ENCODE measurements around the gene CCSAP. TPM values are rescaled to one million over a fixed set of nuclear protein-coding genes. Genes with fewer than 3 reads are reported as not detected.

The CCSAP gene
- total RNA-seq, 3 donors from 2014 or later = 1.6 to 4.2 (median 3.3) TPM

DNA sequence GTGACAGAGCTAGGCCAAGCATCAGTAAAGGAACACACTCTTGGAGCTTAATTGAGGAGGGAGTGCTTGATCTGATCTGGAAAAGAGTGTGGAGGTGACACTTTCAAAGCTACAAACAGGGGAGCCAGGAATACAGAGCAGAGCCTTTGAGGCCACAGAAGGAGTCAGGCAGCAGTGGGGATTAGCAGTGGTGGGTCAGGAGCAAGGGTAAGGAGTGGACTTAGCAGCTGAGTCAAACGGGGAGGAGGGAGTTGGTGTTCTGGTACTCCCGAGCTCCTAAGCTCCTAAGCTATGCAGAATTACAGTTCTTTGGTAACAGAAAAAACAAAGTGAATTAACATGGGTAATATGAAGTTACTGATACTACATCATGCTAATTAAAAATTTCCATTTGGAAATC, 57.4 kb downstream of the CCSAP start:
- no peak overlapping the region for H3K4me3 ChIP-seq
- TF ChIP-seq, protein P1, sequence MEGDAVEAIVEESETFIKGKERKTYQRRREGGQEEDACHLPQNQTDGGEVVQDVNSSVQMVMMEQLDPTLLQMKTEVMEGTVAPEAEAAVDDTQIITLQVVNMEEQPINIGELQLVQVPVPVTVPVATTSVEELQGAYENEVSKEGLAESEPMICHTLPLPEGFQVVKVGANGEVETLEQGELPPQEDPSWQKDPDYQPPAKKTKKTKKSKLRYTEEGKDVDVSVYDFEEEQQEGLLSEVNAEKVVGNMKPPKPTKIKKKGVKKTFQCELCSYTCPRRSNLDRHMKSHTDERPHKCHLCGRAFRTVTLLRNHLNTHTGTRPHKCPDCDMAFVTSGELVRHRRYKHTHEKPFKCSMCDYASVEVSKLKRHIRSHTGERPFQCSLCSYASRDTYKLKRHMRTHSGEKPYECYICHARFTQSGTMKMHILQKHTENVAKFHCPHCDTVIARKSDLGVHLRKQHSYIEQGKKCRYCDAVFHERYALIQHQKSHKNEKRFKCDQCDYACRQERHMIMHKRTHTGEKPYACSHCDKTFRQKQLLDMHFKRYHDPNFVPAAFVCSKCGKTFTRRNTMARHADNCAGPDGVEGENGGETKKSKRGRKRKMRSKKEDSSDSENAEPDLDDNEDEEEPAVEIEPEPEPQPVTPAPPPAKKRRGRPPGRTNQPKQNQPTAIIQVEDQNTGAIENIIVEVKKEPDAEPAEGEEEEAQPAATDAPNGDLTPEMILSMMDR (IDR thresholded peaks at IDR 0.05) = no peak
- ATAC-seq (no peak), DNase-seq (no peak)
- peaks cover 13% of the 10 kb centered on the region for H3K4me1 ChIP-seq (ENCODE audit: low read depth)
- intact Hi-C loops (cut with DNase I, micrococcal nuclease) = no loop called here
- H3K36me3 ChIP-seq (ENCODE audit: low read depth) = no peaks in the 10 kb centered on the region
- H3K9me3 ChIP-seq = no peaks in the 10 kb centered on the region

DNA sequence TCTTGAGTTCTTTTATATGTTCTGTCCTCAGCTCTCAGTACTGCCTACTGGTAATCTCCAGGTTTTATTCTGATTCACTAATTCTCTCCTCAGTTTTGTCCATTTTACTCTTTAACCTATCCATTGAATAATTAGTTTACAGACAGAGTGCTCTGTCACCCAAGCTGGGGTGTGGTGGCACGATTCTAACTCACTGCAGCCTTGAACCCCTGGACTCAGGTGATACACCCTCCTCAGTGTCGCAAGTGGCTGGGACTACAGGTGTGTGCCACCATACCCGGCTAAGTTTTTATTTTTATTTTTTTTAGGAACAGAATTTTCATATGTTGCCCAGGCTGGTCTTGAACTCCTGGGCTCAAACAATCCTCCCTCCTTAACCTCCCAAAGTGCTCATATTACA, 58.0 kb downstream of the CCSAP start:
- DNase-seq = no peak
- intact Hi-C loops (cut with DNase I, micrococcal nuclease) = no loop called here
- H3K36me3 ChIP-seq (ENCODE audit: low read depth) = no peaks in the 10 kb centered on the region
- TF ChIP-seq, protein P1 (IDR thresholded peaks at IDR 0.05) = no peak
- peaks cover 18% of the 10 kb centered on the region for H3K4me1 ChIP-seq (ENCODE audit: low read depth)
- H3K9me3 ChIP-seq = no peaks in the 10 kb centered on the region
- no peak overlapping the region for H3K4me3 ChIP-seq
- peak; percentile 64 for ATAC-seq

DNA sequence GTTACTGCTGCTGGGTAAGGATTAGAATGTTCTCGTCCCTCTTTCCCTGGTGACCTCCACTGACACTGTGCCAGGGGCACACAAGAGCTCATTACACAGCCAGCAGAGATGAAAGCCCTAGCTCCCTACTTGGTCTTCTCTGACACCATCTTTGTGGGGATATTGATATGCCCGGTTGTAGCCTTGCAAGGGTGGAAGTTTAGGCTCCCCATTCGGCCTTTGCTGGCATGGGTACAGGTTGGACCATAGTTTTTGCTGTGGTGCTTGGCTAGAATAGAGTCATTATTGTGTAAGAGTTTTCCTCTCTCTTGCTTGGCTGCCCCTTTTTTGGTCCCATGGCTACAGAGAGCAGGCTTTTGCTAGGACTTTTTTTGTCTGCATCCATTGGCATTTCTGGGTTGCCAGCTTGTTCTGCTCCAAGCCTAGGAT, 59.6 kb downstream of the CCSAP start:
- no peaks in the 10 kb centered on the region for H3K36me3 ChIP-seq (ENCODE audit: low read depth)
- no peak for ATAC-seq
- no peak overlapping the region for H3K4me3 ChIP-seq
- no peak for DNase-seq
- intact Hi-C loops (cut with DNase I, micrococcal nuclease) = no loop called here
- H3K9me3 ChIP-seq = no peaks in the 10 kb centered on the region
- H3K4me1 ChIP-seq (ENCODE audit: low read depth) = peaks cover 31% of the 10 kb centered on the region
- TF ChIP-seq, protein P1 (IDR thresholded peaks at IDR 0.05) = no peak

DNA sequence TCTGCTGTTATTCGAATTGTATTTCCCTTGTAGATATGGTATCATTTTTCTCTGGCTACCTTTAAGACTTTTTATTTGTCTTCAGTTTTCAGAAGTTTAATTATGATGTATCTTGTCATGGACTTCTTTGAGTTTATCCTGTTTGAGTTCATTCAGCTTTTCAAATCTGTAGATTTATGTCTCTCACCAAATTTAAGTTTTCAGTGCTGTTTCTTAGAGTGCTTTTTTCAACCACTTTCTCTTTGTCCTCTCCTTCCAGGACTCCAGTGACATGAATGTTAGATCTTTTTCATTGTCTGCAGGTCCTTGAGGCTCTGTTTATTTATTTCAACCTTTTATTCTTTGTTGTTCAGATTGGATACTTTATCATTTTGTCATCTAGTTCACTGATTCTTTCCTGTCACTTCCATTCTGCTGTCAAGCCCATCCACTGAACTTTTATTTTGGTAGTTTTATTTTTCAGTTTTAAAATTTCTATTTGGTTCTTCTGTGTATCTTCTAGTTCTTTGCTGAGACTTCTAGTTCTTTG, 60.5 kb downstream of the CCSAP start:
- DNase-seq = no peak
- TF ChIP-seq, protein P1 (IDR thresholded peaks at IDR 0.05) = no peak
- intact Hi-C loops (cut with DNase I, micrococcal nuclease) = no loop called here

DNA sequence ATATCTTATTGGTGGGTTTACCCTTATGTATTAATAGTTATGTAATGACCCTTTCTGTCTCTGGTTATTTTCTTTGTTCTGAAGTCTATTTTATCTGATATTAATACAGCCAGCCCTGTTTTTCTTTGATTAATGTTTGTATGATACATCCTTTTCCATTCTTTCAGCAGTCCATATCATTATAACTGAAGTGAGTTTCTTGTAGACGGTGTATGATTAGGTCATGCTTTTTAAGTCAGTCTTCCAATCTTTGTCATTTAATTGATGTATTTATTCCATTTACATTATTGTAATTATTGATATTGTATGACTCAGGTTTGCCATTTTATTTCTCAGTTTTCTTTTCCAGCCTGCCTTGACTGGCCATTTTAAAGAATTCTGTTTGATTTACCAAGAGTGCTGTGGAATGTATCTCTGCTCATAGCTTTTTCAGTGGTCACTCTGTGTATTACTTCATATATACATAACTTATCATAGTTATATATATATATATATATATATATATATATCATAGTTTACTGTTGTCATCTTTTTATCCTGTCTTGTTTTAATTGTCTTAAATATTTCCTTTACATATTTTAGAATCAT, 61.4 kb downstream of the CCSAP start:
- H3K36me3 ChIP-seq (ENCODE audit: low read depth) = no peaks in the 10 kb centered on the region
- intact Hi-C loops (cut with DNase I, micrococcal nuclease) = no loop called here
- ATAC-seq (no peak), DNase-seq (no peak)
- no peak overlapping the region for H3K4me3 ChIP-seq
- H3K4me1 ChIP-seq (ENCODE audit: low read depth) = peaks cover 36% of the 10 kb centered on the region
- TF ChIP-seq, protein P1 (IDR thresholded peaks at IDR 0.05) = no peak
- no peaks in the 10 kb centered on the region for H3K9me3 ChIP-seq

More for the DNA sequence above, 60.5 kb downstream of the CCSAP start:
- ATAC-seq = no peak
- H3K36me3 ChIP-seq (ENCODE audit: low read depth) = no peaks in the 10 kb centered on the region
- peaks cover 32% of the 10 kb centered on the region for H3K4me1 ChIP-seq (ENCODE audit: low read depth)
- H3K9me3 ChIP-seq = no peaks in the 10 kb centered on the region
- no peak overlapping the region for H3K4me3 ChIP-seq

Measured in mucosa of descending colon (tissue), 3 donors.